ENCODE measurements around the gene MED12L.
A peak's percentile ranks its signal among the peaks of the same experiment; 100 is the strongest.

The MED12L gene

GRCh38 chr3:151307131-151307530 is 221.7 kb downstream of the MED12L start:
- Histone ChIP-seq H3K4me3 (no peak overlapping the region), H3K9ac (no peak overlapping the region), H3K36me3 (no peaks in the 10 kb centered on the region), H3K27me3 (no peaks in the 10 kb centered on the region), H3K9me3 (no peaks in the 10 kb centered on the region), H3K4me2 (no peak overlapping the region), H4K20me1 (no peaks in the 10 kb centered on the region), H3K27ac (no peak overlapping the region), H3K4me1 (no peaks in the 10 kb centered on the region)
- no peak for TF ChIP-seq Cebpa-rat (IDR thresholded peaks at IDR 0.05)

GRCh38 chr3:151307583-151308488 is 222.4 kb downstream of the MED12L start:
- TF ChIP-seq Cebpa-rat (IDR thresholded peaks at IDR 0.05) = no peak
- Histone ChIP-seq H4K20me1 (no peaks in the 10 kb centered on the region), H3K36me3 (no peaks in the 10 kb centered on the region), H3K4me1 (no peaks in the 10 kb centered on the region), H3K4me3 (no peak overlapping the region), H3K27ac (no peak overlapping the region), H3K27me3 (no peaks in the 10 kb centered on the region), H3K4me2 (no peak overlapping the region), H3K9me3 (no peaks in the 10 kb centered on the region), H3K9ac (no peak overlapping the region)

GRCh38 chr3:151309566-151309965 is 224.1 kb downstream of the MED12L start:
- Histone ChIP-seq H3K4me2 (no peak overlapping the region), H3K27me3 (no peaks in the 10 kb centered on the region), H3K9ac (no peak overlapping the region), H4K20me1 (no peaks in the 10 kb centered on the region), H3K4me1 (no peaks in the 10 kb centered on the region), H3K27ac (no peak overlapping the region), H3K36me3 (no peaks in the 10 kb centered on the region), H3K4me3 (no peak overlapping the region), H3K9me3 (no peaks in the 10 kb centered on the region)
- TF ChIP-seq Cebpa-rat (IDR thresholded peaks at IDR 0.05) = no peak

GRCh38 chr3:151312972-151313371 is 227.5 kb downstream of the MED12L start:
- H3K9me3 ChIP-seq = no peaks in the 10 kb centered on the region
- H3K4me3 ChIP-seq = no peak overlapping the region
- no peak overlapping the region for H3K4me2 ChIP-seq
- H3K36me3 ChIP-seq = no peaks in the 10 kb centered on the region
- H3K27me3 ChIP-seq = no peaks in the 10 kb centered on the region
- H3K9ac ChIP-seq = no peak overlapping the region
- no peak overlapping the region for H3K27ac ChIP-seq
- no peak for TF ChIP-seq Cebpa-rat (IDR thresholded peaks at IDR 0.05)
- no peaks in the 10 kb centered on the region for H4K20me1 ChIP-seq
- no peaks in the 10 kb centered on the region for H3K4me1 ChIP-seq

- Histone ChIP-seq H3K27me3 (no peaks in the 10 kb centered on the region), H3K4me2 (no peak overlapping the region), H4K20me1 (no peaks in the 10 kb centered on the region), H3K4me1 (no peaks in the 10 kb centered on the region), H3K4me3 (no peak overlapping the region), H3K36me3 (no peaks in the 10 kb centered on the region), H3K9me3 (no peaks in the 10 kb centered on the region), H3K27ac (no peak overlapping the region), H3K9ac (no peak overlapping the region)
- TF ChIP-seq Cebpa-rat (IDR thresholded peaks at IDR 0.05) = peak; percentile 25; the same call in 1 of the 2 replicates
These were observed 228.7 kb downstream of the MED12L start for GRCh38 chr3:151314137-151314536.

- Histone ChIP-seq H3K27ac (no peak overlapping the region), H3K4me2 (no peak overlapping the region), H3K4me3 (no peak overlapping the region)
These were observed 229.1 kb downstream of the MED12L start for GRCh38 chr3:151314593-151314992.

GRCh38 chr3:151315136-151315535 is 229.7 kb downstream of the MED12L start:
- Histone ChIP-seq H3K4me3 (no peak overlapping the region), H3K27me3 (no peaks in the 10 kb centered on the region), H3K36me3 (no peaks in the 10 kb centered on the region), H3K27ac (no peak overlapping the region), H3K4me1 (no peaks in the 10 kb centered on the region), H3K4me2 (no peak overlapping the region), H4K20me1 (no peaks in the 10 kb centered on the region), H3K9ac (no peak overlapping the region), H3K9me3 (no peaks in the 10 kb centered on the region)
- TF ChIP-seq Cebpa-rat (IDR thresholded peaks at IDR 0.05) = no peak

More at GRCh38 chr3:151314593-151314992, 229.1 kb downstream of the MED12L start:
- Histone ChIP-seq H3K4me1 (no peaks in the 10 kb centered on the region), H3K27me3 (no peaks in the 10 kb centered on the region), H4K20me1 (no peaks in the 10 kb centered on the region), H3K36me3 (no peaks in the 10 kb centered on the region), H3K9me3 (no peaks in the 10 kb centered on the region), H3K9ac (no peak overlapping the region)
- TF ChIP-seq Cebpa-rat (IDR thresholded peaks at IDR 0.05) = no peak

GRCh38 chr3:151315846-151316245 is 230.4 kb downstream of the MED12L start:
- Histone ChIP-seq H3K4me3 (no peak overlapping the region), H4K20me1 (no peaks in the 10 kb centered on the region), H3K27me3 (no peaks in the 10 kb centered on the region), H3K27ac (no peak overlapping the region), H3K9me3 (no peaks in the 10 kb centered on the region), H3K36me3 (no peaks in the 10 kb centered on the region), H3K9ac (no peak overlapping the region), H3K4me2 (no peak overlapping the region), H3K4me1 (no peaks in the 10 kb centered on the region)
- no peak for TF ChIP-seq Cebpa-rat (IDR thresholded peaks at IDR 0.05)

GRCh38 chr3:151316267-151316991 is 231.0 kb downstream of the MED12L start, which contains the start of gene GPR87:
GPR87 (minus strand) TSS chr3:151316820; CDS start chr3:151300100, 16,720 bp downstream.
- no peak within 1 kb of the TSS for H3K4me3 ChIP-seq
- H3K9ac ChIP-seq = no peak within 1 kb of the TSS
- H3K36me3 ChIP-seq = no peaks in the 10 kb centered on the region
- H4K20me1 ChIP-seq = no peaks in the 10 kb centered on the region
- H3K4me2 ChIP-seq = no peak within 1 kb of the TSS
- H3K9me3 ChIP-seq = no peaks in the 10 kb centered on the region
- no peak within 1 kb of the TSS for H3K27ac ChIP-seq
- TF ChIP-seq Cebpa-rat (IDR thresholded peaks at IDR 0.05) = no peak
- no peaks in the 10 kb centered on the region for H3K4me1 ChIP-seq
- H3K27me3 ChIP-seq = no peaks in the 10 kb centered on the region

GRCh38 chr3:151318313-151318712 is 232.8 kb downstream of the MED12L start:
- Histone ChIP-seq H3K4me3 (no peak overlapping the region), H3K36me3 (no peaks in the 10 kb centered on the region), H3K4me2 (no peak overlapping the region), H3K27me3 (no peaks in the 10 kb centered on the region), H3K27ac (no peak overlapping the region), H4K20me1 (no peaks in the 10 kb centered on the region), H3K9ac (no peak overlapping the region), H3K9me3 (no peaks in the 10 kb centered on the region), H3K4me1 (no peaks in the 10 kb centered on the region)
- TF ChIP-seq Cebpa-rat (IDR thresholded peaks at IDR 0.05) = no peak

Measured in BLaER1 (cell line).